ENCODE measurements around the gene CIBAR2. TPM values are rescaled to one million over a fixed set of nuclear protein-coding genes. Genes with fewer than 3 reads are reported as not detected.
A peak's percentile ranks its signal among the peaks of the same experiment; 100 is the strongest.

The CIBAR2 gene
- total and polyA plus RNA-seq, 9 of the 15 experiments (the other 6 are each of a cell fraction or from before 2014, with no cell fraction given) = not detected

- peak overlapping the region in 1 of 2 experiments; percentile 18; a peak in 2 of 4 replicates for H3K9ac ChIP-seq (ENCODE audit: insufficient read depth in 1 of 2, low read depth in 2 of 2, low read length in 2 of 2)
- BruUV-seq (replicated peaks) = no TSS peak
- ChIA-PET POLR2A (interaction anchor here (0.6 to 1.3 kb wide), 5 partner anchors 10 to 96 kb away, joined by 3 to 8 read pairs (median 4); no protein-coding TSS in a partner anchor), CTCF (ENCODE audit: low intra/inter-chr PET ratio) (interaction anchor here (0.6 kb wide), 2 partner anchors 166 to 251 kb away, joined by 3 read pairs; no protein-coding TSS in a partner anchor)
- H4K20me1 ChIP-seq (replicated peaks; ENCODE audit: control insufficient read depth, insufficient read depth, low read length) = peaks cover 5% of the 10 kb centered on the region; the same call in 1 of the 2 replicates
- ATAC-seq (no peak; the same call in 2 of the 3 replicates), DNase-seq (ENCODE audit: extremely low read depth in 1 of 4, low spot score in 3 of 4) (no peak), FAIRE-seq (peak; percentile 42)
- H3K4me1 ChIP-seq (replicated peaks in 1 of 2; ENCODE audit: control insufficient read depth in 2 of 2, insufficient read depth in 2 of 2, low read length in 2 of 2) = peaks cover 9 to 57% of the 10 kb centered on the region in 2 experiments; a peak in 3 of 5 replicates
- no peak overlapping the region for H3K4me3 ChIP-seq
- H3K79me2 ChIP-seq (ENCODE audit: control insufficient read depth, insufficient read depth, low read length) = no peaks in the 10 kb centered on the region
- in situ Hi-C loops (cut with MboI) (no loop called here), intact Hi-C loops (cut with micrococcal nuclease) (loop anchor here (5.0 kb wide), 1 partner anchor 34 kb away; no protein-coding TSS in a partner anchor)
- no peak overlapping the region for H3K27ac ChIP-seq (ENCODE audit: extremely low read depth, low read depth, low read length)
- no peak overlapping the region for H3K4me2 ChIP-seq (ENCODE audit: insufficient read depth, low read length)
- no peaks in the 10 kb centered on the region for H3K9me1 ChIP-seq (ENCODE audit: control insufficient read depth, insufficient read depth, low read length)
- no peaks in the 10 kb centered on the region for H3K9me3 ChIP-seq (replicated peaks; ENCODE audit: control insufficient read depth, insufficient read depth, low read depth, low read length)
- H3K27me3 ChIP-seq (ENCODE audit: control insufficient read depth in 2 of 2, insufficient read depth in 2 of 2, low read length in 2 of 2) = peaks cover 22 to 33% of the 10 kb centered on the region in 2 experiments; a peak in 4 of 5 replicates
- WGBS (ENCODE audit: insufficient coverage, low coverage, missing lambda C conversion rate) = 51% methylated on average over 8 of the region's 8 CpGs
- peaks cover 5% of the 10 kb centered on the region; the same call in 1 of the 3 replicates for H3K36me3 ChIP-seq (ENCODE audit: control insufficient read depth, insufficient read depth, low read length)
- H2AFZ ChIP-seq (ENCODE audit: low read depth, low read length) = no peak overlapping the region
- TF ChIP-seq NRF1 (conservative IDR thresholded peaks at IDR 0.05 in 1 of 2, IDR thresholded peaks at IDR 0.05 in 1 of 2) = peak; percentile 69 to 71
- no peak for TF ChIP-seq SETDB1 (IDR thresholded peaks at IDR 0.05; ENCODE audit: low read length)
- 0 out of 2 replicates have a peak, but pooled peaks have one; percentile 19 for TF ChIP-seq MAX (CRISPR knock-in tag; IDR thresholded peaks at IDR 0.05)
- TF ChIP-seq POLR2G (IDR thresholded peaks at IDR 0.05; ENCODE audit: low read depth, low read length) = peak; percentile 37; the same call in 1 of the 2 replicates
- no peak for TF ChIP-seq ZNF512 (tag; IDR thresholded peaks at IDR 0.05)
- no peak for TF ChIP-seq HCFC1 (IDR thresholded peaks at IDR 0.05; ENCODE audit: low read depth, low read length)
- TF ChIP-seq PRDM10 (IDR thresholded peaks at IDR 0.05; ENCODE audit: partially characterized antibody) = no peak
Observed at GRCh38 chr16:85090873-85091521, 21.3 kb downstream of the CIBAR2 start.

All from K562 (cell line).